ENCODE measurements around the gene TRIO.
"Not testable (repeated sequence)": the region's sequence is repeated elsewhere in the genome, so short reads cannot be mapped to it uniquely, and the experiment has no call there.

TRIO gene

GRCh38 chr5:14429101-14430050 is 286.2 kb downstream of the TRIO start:
- no peak for DNase-seq (ENCODE audit: low read depth, low spot score)

- DNase-seq (ENCODE audit: low read depth, low spot score) = no peak
These were observed 288.4 kb downstream of the TRIO start for GRCh38 chr5:14431534-14431933.

GRCh38 chr5:14432931-14433589 is 289.9 kb downstream of the TRIO start:
- no peak for DNase-seq (ENCODE audit: low read depth, low spot score)

GRCh38 chr5:14435481-14435880 is 292.3 kb downstream of the TRIO start:
- DNase-seq (ENCODE audit: low read depth, low spot score) = no peak

GRCh38 chr5:14436122-14436521 is 293.0 kb downstream of the TRIO start:
- DNase-seq (ENCODE audit: low read depth, low spot score) = not testable (repeated sequence)

- no peak for DNase-seq (ENCODE audit: low read depth, low spot score)
These were observed 293.8 kb downstream of the TRIO start for GRCh38 chr5:14436801-14437542.

- no peak for DNase-seq (ENCODE audit: low read depth, low spot score)
These were observed 295.1 kb downstream of the TRIO start for GRCh38 chr5:14438195-14438606.

- DNase-seq (ENCODE audit: low read depth, low spot score) = no peak
These were observed 296.1 kb downstream of the TRIO start for GRCh38 chr5:14439087-14439871.

GRCh38 chr5:14440223-14440581 is 297.1 kb downstream of the TRIO start:
- DNase-seq (ENCODE audit: low read depth, low spot score) = no peak

- DNase-seq (ENCODE audit: low read depth, low spot score) = peak; percentile 92
These were observed 297.7 kb downstream of the TRIO start for GRCh38 chr5:14440582-14441431.

GRCh38 chr5:14441641-14442040 is 298.5 kb downstream of the TRIO start:
- no peak for DNase-seq (ENCODE audit: low read depth, low spot score)

GRCh38 chr5:14442536-14442935 is 299.4 kb downstream of the TRIO start:
- no peak for DNase-seq (ENCODE audit: low read depth, low spot score)

GRCh38 chr5:14443671-14444093 is 300.5 kb downstream of the TRIO start:
- no peak for DNase-seq (ENCODE audit: low read depth, low spot score)

- no peak for DNase-seq (ENCODE audit: low read depth, low spot score)
These were observed 301.0 kb downstream of the TRIO start for GRCh38 chr5:14444161-14444560.

- no peak for DNase-seq (ENCODE audit: low read depth, low spot score)
These were observed 301.9 kb downstream of the TRIO start for GRCh38 chr5:14445013-14445412.

- no peak for DNase-seq (ENCODE audit: low read depth, low spot score)
These were observed 302.6 kb downstream of the TRIO start for GRCh38 chr5:14445576-14446290.

- DNase-seq (ENCODE audit: low read depth, low spot score) = no peak
These were observed 305.1 kb downstream of the TRIO start for GRCh38 chr5:14447958-14448911.

- peak; percentile 91 for DNase-seq (ENCODE audit: low read depth, low spot score)
These were observed 306.0 kb downstream of the TRIO start for GRCh38 chr5:14449052-14449661.

Measured in smooth muscle cell of the brain vasculature (primary cell).